CD14-positive monocyte (primary cell): Measurements from ENCODE around the gene ITGA6. TPM values are rescaled to one million over a fixed set of nuclear protein-coding genes. Genes with fewer than 3 reads are reported as not detected.
"Not testable (repeated sequence)": the region's sequence is repeated elsewhere in the genome, so short reads cannot be mapped to it uniquely, and the experiment has no call there.

Experiments used
- DNase-seq, 3 donors: peaks; one replicate each; pipeline ENCODE4 v3.0.0-alpha.2; 2011 to 2022
- H2AFZ ChIP-seq: 2 replicates; pipeline ENCODE4 v1.6.0; 2012; ENCODE audit warnings: mild to moderate bottlenecking, low read depth, low read length, inconsistent platforms; ENCODE audit not compliant: insufficient read depth, poor library complexity, severe bottlenecking
- H3K27ac ChIP-seq, 2 donors: 1 replicate in 1 of 2; 2 replicates in 1 of 2; pipeline ENCODE4 v1.5.1; 2012 to 2013; ENCODE audit warnings: low read length in 2 of 2, control low read depth in 1 of 2, inconsistent platforms in 1 of 2, low read depth in 1 of 2, mild to moderate bottlenecking in 1 of 2
- H3K27me3 ChIP-seq, 2 donors: one replicate each; pipeline versions ENCODE4 v1.6.0 to v1.6.1; 2011 to 2013; ENCODE audit warnings: low read length in 2 of 2; ENCODE audit not compliant: control insufficient read depth in 2 of 2, insufficient read depth in 2 of 2
- H3K36me3 ChIP-seq, 2 donors: replicated peaks in 1 of 2; 1 replicate in 1 of 2; 2 replicates in 1 of 2; pipeline versions ENCODE4 v1.5.1 to v1.6.1; 2012 to 2013; ENCODE audit warnings: low read length in 2 of 2, control low read depth in 1 of 2, inconsistent platforms in 1 of 2, mild to moderate bottlenecking in 1 of 2; ENCODE audit not compliant: insufficient read depth in 2 of 2, control insufficient read depth in 1 of 2
- H3K4me1 ChIP-seq, 2 donors: 1 replicate in 1 of 2; 2 replicates in 1 of 2; pipeline versions ENCODE4 v1.5.1 to v1.6.1; 2012 to 2013; ENCODE audit warnings: low read length in 2 of 2, control low read depth in 1 of 2, inconsistent platforms in 1 of 2, mild to moderate bottlenecking in 1 of 2, moderate library complexity in 1 of 2; ENCODE audit not compliant: insufficient read depth in 2 of 2, control insufficient read depth in 1 of 2
- H3K4me2 ChIP-seq: replicated peaks from 2 replicates; pipeline ENCODE3; 2012; ENCODE audit warnings: low read length, moderate library complexity, mild to moderate bottlenecking; ENCODE audit not compliant: poor library complexity, severe bottlenecking; ENCODE audit errors: extremely low read depth
- H3K4me3 ChIP-seq, 3 experiments: fragments of 200-600 bp in 1 of 3; sonication (generic) in 1 of 3; replicated peaks in 1 of 3; 1 replicate in 2 of 3; 2 replicates in 1 of 3; pipeline ENCODE4 v1.5.1; 2011 to 2013; ENCODE audit warnings: low read length in 3 of 3, mild to moderate bottlenecking in 3 of 3, control low read depth in 2 of 3, low read depth in 2 of 3, inconsistent platforms in 1 of 3, moderate library complexity in 1 of 3
- H3K79me2 ChIP-seq: 2 replicates; pipeline ENCODE4 v1.6.0; 2012; ENCODE audit warnings: mild to moderate bottlenecking, control low read depth, inconsistent platforms, low read length, moderate library complexity; ENCODE audit not compliant: insufficient read depth
- H3K9ac ChIP-seq: 2 replicates; pipeline ENCODE4 v1.6.0; 2017; ENCODE audit warnings: low read length, mild to moderate bottlenecking; ENCODE audit not compliant: insufficient read depth, poor library complexity, severe bottlenecking
- H3K9me3 ChIP-seq, 2 donors: replicated peaks in 1 of 2; 1 replicate in 1 of 2; 2 replicates in 1 of 2; pipeline versions ENCODE4 v1.5.1 to v1.6.1; 2012 to 2013; ENCODE audit warnings: low read length in 2 of 2, control low read depth in 1 of 2; ENCODE audit not compliant: control insufficient read depth in 1 of 2, insufficient read depth in 1 of 2
- H4K20me1 ChIP-seq: 2 replicates; pipeline ENCODE4 v1.6.0; 2012; ENCODE audit warnings: mild to moderate bottlenecking, low read length, control low read depth, moderate library complexity; ENCODE audit not compliant: insufficient read depth
- H3K27ac Mint-ChIP-seq, 7 donors: one replicate each; pipeline ENCODE4 v1.8.0; 2020; ENCODE audit warnings: mild to moderate bottlenecking in 7 of 7, mixed read lengths in 7 of 7, moderate library complexity in 6 of 7, inconsistent platforms in 2 of 7
- H3K27me3 Mint-ChIP-seq, 3 donors: one replicate each; pipeline ENCODE4 v1.8.0; 2021 to 2022; ENCODE audit warnings: low read depth in 3 of 3, mild to moderate bottlenecking in 3 of 3, mixed read lengths in 3 of 3, moderate library complexity in 3 of 3, inconsistent platforms in 1 of 3
- H3K36me3 Mint-ChIP-seq, 2 donors: one replicate each; pipeline ENCODE4 v1.8.0; 2020; ENCODE audit warnings: mixed read lengths in 2 of 2, inconsistent platforms in 1 of 2, mild to moderate bottlenecking in 1 of 2
- H3K4me1 Mint-ChIP-seq: one replicate; pipeline ENCODE4 v1.8.0; 2020; ENCODE audit warnings: mild to moderate bottlenecking, mixed read lengths
- H3K4me3 Mint-ChIP-seq, 2 donors: one replicate each; pipeline ENCODE4 v1.8.0; 2020; ENCODE audit warnings: mild to moderate bottlenecking in 2 of 2, mixed read lengths in 2 of 2, moderate library complexity in 1 of 2
- H3K9me3 Mint-ChIP-seq, 7 donors: one replicate each; pipeline ENCODE4 v1.8.0; 2020 to 2022; ENCODE audit warnings: mixed read lengths in 7 of 7, mild to moderate bottlenecking in 6 of 7, moderate library complexity in 6 of 7, inconsistent platforms in 2 of 7
- WGBS: methylation state at CpG from one replicate; pipeline ENCODE4 v1.1.5; 2013; ENCODE audit warnings: missing lambda C conversion rate; ENCODE audit not compliant: insufficient coverage; 5-methylcytosine and 5-hydroxymethylcytosine counted together
- intact Hi-C, 2 donors: fragments of 100-400 bp; cut with micrococcal nuclease; formaldehyde crosslinking; loops; one replicate each; pipeline versions ENCODE4 v1.15.0 to v1.15.1; 2023
- polyA plus RNA-seq, 3 donors: library from polyadenylated mRNA; depleted of rRNA in 1 of 3; unstranded in 2 of 3; stranded (reverse) in 1 of 3; fragments of 300-500 nt in 2 of 3; fragments of >200 nt in 1 of 3; fragmentation: Illumina TruSeq in 2 of 3; gene quantifications; 1 replicate in 2 of 3; 2 replicates in 1 of 3; pipeline ENCODE4 v1.2.3, GENCODE V29; 2012 to 2021
- TF ChIP-seq, protein P1 (sequence below): fragments of 200-600 bp; IDR thresholded peaks from one replicate; pipeline ENCODE4 v1.8.0; 2022; ENCODE audit warnings: antibody characterized with exemption, mild to moderate bottlenecking

Gene ITGA6
- polyA plus RNA-seq, 3 donors = 0.01 to 0.36 (median 0.20) TPM

- peaks cover 21 to 37% of the 10 kb centered on the region in 2 donors for H3K9me3 ChIP-seq
- H3K36me3 Mint-ChIP-seq = peaks cover 7 to 9% of the 10 kb centered on the region in 2 donors
- no peaks in the 10 kb centered on the region for H3K27me3 Mint-ChIP-seq
- no peak overlapping the region for H3K27ac Mint-ChIP-seq
- H3K4me2 ChIP-seq = no peak overlapping the region
- DNase-seq = no peak
- no peak overlapping the region for H3K4me3 ChIP-seq
- H4K20me1 ChIP-seq = no peaks in the 10 kb centered on the region
- no peak overlapping the region for H3K4me3 Mint-ChIP-seq
- intact Hi-C loops = no loop called here
- H3K27ac ChIP-seq = no peak overlapping the region
- H3K27me3 ChIP-seq = no peaks in the 10 kb centered on the region
- H2AFZ ChIP-seq = no peak overlapping the region
- TF ChIP-seq, protein P1, sequence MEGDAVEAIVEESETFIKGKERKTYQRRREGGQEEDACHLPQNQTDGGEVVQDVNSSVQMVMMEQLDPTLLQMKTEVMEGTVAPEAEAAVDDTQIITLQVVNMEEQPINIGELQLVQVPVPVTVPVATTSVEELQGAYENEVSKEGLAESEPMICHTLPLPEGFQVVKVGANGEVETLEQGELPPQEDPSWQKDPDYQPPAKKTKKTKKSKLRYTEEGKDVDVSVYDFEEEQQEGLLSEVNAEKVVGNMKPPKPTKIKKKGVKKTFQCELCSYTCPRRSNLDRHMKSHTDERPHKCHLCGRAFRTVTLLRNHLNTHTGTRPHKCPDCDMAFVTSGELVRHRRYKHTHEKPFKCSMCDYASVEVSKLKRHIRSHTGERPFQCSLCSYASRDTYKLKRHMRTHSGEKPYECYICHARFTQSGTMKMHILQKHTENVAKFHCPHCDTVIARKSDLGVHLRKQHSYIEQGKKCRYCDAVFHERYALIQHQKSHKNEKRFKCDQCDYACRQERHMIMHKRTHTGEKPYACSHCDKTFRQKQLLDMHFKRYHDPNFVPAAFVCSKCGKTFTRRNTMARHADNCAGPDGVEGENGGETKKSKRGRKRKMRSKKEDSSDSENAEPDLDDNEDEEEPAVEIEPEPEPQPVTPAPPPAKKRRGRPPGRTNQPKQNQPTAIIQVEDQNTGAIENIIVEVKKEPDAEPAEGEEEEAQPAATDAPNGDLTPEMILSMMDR = no peak
- no peak overlapping the region for H3K9ac ChIP-seq
- WGBS = 100% methylated on average over 4 of the region's 4 CpGs
- no peaks in the 10 kb centered on the region for H3K79me2 ChIP-seq
- H3K36me3 ChIP-seq = no peaks in the 10 kb centered on the region
- no peaks in the 10 kb centered on the region for H3K4me1 ChIP-seq
- no peaks in the 10 kb centered on the region for H3K4me1 Mint-ChIP-seq
- peaks cover 25 to 45% (median 42%) of the 10 kb centered on the region in 7 donors for H3K9me3 Mint-ChIP-seq
Observed at GRCh38 chr2:172525601-172526000, 98.2 kb downstream of the ITGA6 start.

- TF ChIP-seq, protein P1 = no peak
- H3K27ac Mint-ChIP-seq = no peak overlapping the region
- no peaks in the 10 kb centered on the region for H4K20me1 ChIP-seq
- no peak overlapping the region for H2AFZ ChIP-seq
- intact Hi-C loops = no loop called here
- H3K27ac ChIP-seq = no peak overlapping the region
- H3K27me3 ChIP-seq = no peaks in the 10 kb centered on the region
- H3K4me1 Mint-ChIP-seq = no peaks in the 10 kb centered on the region
- DNase-seq = no peak
- peaks cover 9 to 11% of the 10 kb centered on the region in 2 donors for H3K36me3 Mint-ChIP-seq
- H3K9me3 ChIP-seq = peaks cover 30 to 39% of the 10 kb centered on the region in 2 donors
- peaks cover 24 to 63% (median 46%) of the 10 kb centered on the region in 7 donors for H3K9me3 Mint-ChIP-seq
- no peaks in the 10 kb centered on the region for H3K36me3 ChIP-seq
- H3K4me3 Mint-ChIP-seq = no peak overlapping the region
- no peaks in the 10 kb centered on the region for H3K27me3 Mint-ChIP-seq
- H3K9ac ChIP-seq = no peak overlapping the region
- no peaks in the 10 kb centered on the region for H3K79me2 ChIP-seq
- no peaks in the 10 kb centered on the region for H3K4me1 ChIP-seq
- WGBS = no CpG with 5 or more reads among the region's 2 CpGs
- no peak overlapping the region for H3K4me2 ChIP-seq
- H3K4me3 ChIP-seq = no peak overlapping the region
Observed at GRCh38 chr2:172531309-172531708, 103.9 kb downstream of the ITGA6 start.

DNA sequence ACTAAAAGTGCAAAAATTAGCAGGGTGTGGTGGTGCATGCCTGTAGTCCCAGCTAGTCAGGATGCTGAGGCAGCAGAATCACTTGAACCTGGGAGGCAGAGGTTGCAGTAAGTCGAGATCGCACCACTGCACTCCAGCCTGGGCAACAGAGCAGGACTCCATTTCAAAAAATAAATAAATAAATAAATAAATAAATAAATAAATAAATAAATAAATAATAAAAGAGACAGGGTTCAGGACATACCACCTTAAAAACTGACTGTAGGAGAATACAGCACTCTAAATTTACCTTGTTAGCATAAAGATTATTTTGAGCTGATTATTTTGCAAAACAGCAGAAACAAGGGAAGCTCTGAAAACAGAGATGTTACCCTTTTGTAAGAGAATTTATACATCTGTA is 105.1 kb downstream of the ITGA6 start:
- H3K9me3 ChIP-seq = peaks cover 27 to 43% of the 10 kb centered on the region in 2 donors
- H3K4me1 Mint-ChIP-seq, intact Hi-C loops, H3K27me3 Mint-ChIP-seq, H3K4me1 ChIP-seq, H4K20me1 ChIP-seq, H3K36me3 ChIP-seq, H3K4me3 ChIP-seq, H3K9ac ChIP-seq, H2AFZ ChIP-seq, H3K27ac ChIP-seq, H3K4me3 Mint-ChIP-seq, H3K27me3 ChIP-seq, DNase-seq, H3K79me2 ChIP-seq, H3K4me2 ChIP-seq, H3K27ac Mint-ChIP-seq: not testable (repeated sequence)
- Mint-ChIP-seq H3K9me3 (peaks cover 29 to 68% (median 51%) of the 10 kb centered on the region in 7 donors), H3K36me3 (peaks cover 9 to 16% of the 10 kb centered on the region in 2 donors)
- WGBS = no CpG with 5 or more reads among the region's 2 CpGs
